Cardiac fibroblast (primary cell): ENCODE measurements around the gene AZU1.
A peak's percentile ranks its signal among the peaks of the same experiment; 100 is the strongest.

Experiments used
- DNase-seq, 2 donors: peaks; one replicate each; pipeline versions ENCODE4 v3.0.0 to v3.0.0-alpha.2; 2010; ENCODE audit warnings: low read depth in 2 of 2
- H3K4me3 ChIP-seq, 2 donors: replicated peaks in 1 of 2; 1 replicate in 1 of 2; 2 replicates in 1 of 2; pipeline ENCODE4 v1.5.1; 2011; ENCODE audit warnings: low read depth in 2 of 2, low read length in 2 of 2, mild to moderate bottlenecking in 2 of 2, moderate library complexity in 1 of 2
- CTCF ChIP-seq: IDR thresholded peaks from one replicate; pipeline ENCODE4 v1.5.1; 2011; ENCODE audit warnings: low read depth, mild to moderate bottlenecking, low read length, inconsistent platforms

Gene AZU1

GRCh38 chr19:784541-784940, 43.1 kb upstream of the AZU1 start:
- TF ChIP-seq CTCF = no peak
- no peak overlapping the region for H3K4me3 ChIP-seq

GRCh38 chr19:787536-787935, 40.1 kb upstream of the AZU1 start:
- no peak for TF ChIP-seq CTCF
- DNase-seq = no peak
- no peak overlapping the region for H3K4me3 ChIP-seq

More at GRCh38 chr19:784541-784940, 43.1 kb upstream of the AZU1 start:
- DNase-seq = no peak

- DNase-seq = no peak
- TF ChIP-seq CTCF = no peak
Observed at GRCh38 chr19:788686-788982, 39.0 kb upstream of the AZU1 start.

GRCh38 chr19:788983-789700, 38.5 kb upstream of the AZU1 start:
- peak in 1 of 2 donors; percentile 37 for DNase-seq
- no peak for TF ChIP-seq CTCF
- no peak overlapping the region for H3K4me3 ChIP-seq

More at GRCh38 chr19:788686-788982, 39.0 kb upstream of the AZU1 start:
- no peak overlapping the region for H3K4me3 ChIP-seq

- H3K4me3 ChIP-seq = no peak overlapping the region
- DNase-seq = peak in 1 of 2 donors; percentile 29
- TF ChIP-seq CTCF = no peak
Observed at GRCh38 chr19:789701-790060, 38.0 kb upstream of the AZU1 start.

GRCh38 chr19:791007-791566, 36.5 kb upstream of the AZU1 start:
- no peak overlapping the region for H3K4me3 ChIP-seq
- no peak for TF ChIP-seq CTCF
- no peak for DNase-seq
